HepG2 (cell line): Measurements from ENCODE around the gene TYMP. TPM values are rescaled to one million over a fixed set of nuclear protein-coding genes. Genes with fewer than 3 reads are reported as not detected.

Experiments used
- CCDC6 ChIP-seq: sonication (generic); formaldehyde crosslinking; IDR thresholded peaks from 2 replicates; pipeline ENCODE4 v1.8.1; 2022; ENCODE audit warnings: mild to moderate bottlenecking, missing genetic modification reagents, moderate library complexity
- EED ChIP-seq: sonication (generic); formaldehyde crosslinking; IDR thresholded peaks from 2 replicates; pipeline ENCODE4 v1.5.0; 2020; ENCODE audit warnings: mild to moderate bottlenecking, missing genetic modification reagents
- HCFC1 ChIP-seq: fragments of 150-350 bp; IDR thresholded peaks from 2 replicates; pipeline ENCODE4 v1.6.1; 2014; ENCODE audit warnings: low read depth, low read length
- MIER2 ChIP-seq: IDR thresholded peaks from 2 replicates; pipeline ENCODE4 v1.6.1; 2016; ENCODE audit warnings: missing biosample characterization, missing genetic modification reagents
- NFATC3 ChIP-seq: sonication (generic); formaldehyde crosslinking; IDR thresholded peaks from 2 replicates; pipeline ENCODE4 v1.5.1; 2020; ENCODE audit warnings: mild to moderate bottlenecking, missing genetic modification reagents
- SMARCE1 ChIP-seq: fragments of 450-650 bp; IDR thresholded peaks from 2 replicates; pipeline ENCODE4 v1.6.1; 2017; ENCODE audit warnings: borderline replicate concordance
- SP1 ChIP-seq, 2 experiments: fragments of 450-650 bp in 1 of 2; sonication (generic) in 1 of 2; formaldehyde crosslinking in 1 of 2; IDR thresholded peaks; 2 replicates each; pipeline versions ENCODE4 v1.4.0 to v1.6.1; 2016 to 2020; ENCODE audit warnings: missing genetic modification reagents in 1 of 2
- THRA ChIP-seq: sonication (generic); formaldehyde crosslinking; IDR thresholded peaks from 2 replicates; pipeline ENCODE4 v1.4.0; 2020; ENCODE audit warnings: missing genetic modification reagents, borderline replicate concordance
- ZBTB33 ChIP-seq: sonication (generic); formaldehyde crosslinking; IDR thresholded peaks from 2 replicates; pipeline ENCODE4 v1.4.0; 2020; ENCODE audit warnings: missing genetic modification reagents
- ZBTB39 ChIP-seq: sonication (generic); formaldehyde crosslinking; IDR thresholded peaks from 2 replicates; pipeline ENCODE4 v1.5.0; 2020; ENCODE audit warnings: missing genetic modification reagents
- ZFP36L2 ChIP-seq: sonication (generic); formaldehyde crosslinking; IDR thresholded peaks from 2 replicates; pipeline ENCODE4 v1.4.0; 2020; ENCODE audit warnings: missing genetic modification reagents
- ZNF354B ChIP-seq: sonication (generic); formaldehyde crosslinking; IDR thresholded peaks from 2 replicates; pipeline ENCODE4 v1.8.0; 2022; ENCODE audit warnings: mild to moderate bottlenecking, missing genetic modification reagents
- ZNF503 ChIP-seq: sonication (generic); formaldehyde crosslinking; IDR thresholded peaks from 2 replicates; pipeline ENCODE4 v1.4.0; 2020; ENCODE audit warnings: missing genetic modification reagents
- ZNF761 ChIP-seq: sonication (generic); formaldehyde crosslinking; conservative IDR thresholded peaks from 2 replicates; pipeline ENCODE4 v1.4.0; 2020; ENCODE audit warnings: mild to moderate bottlenecking, missing genetic modification reagents
- polyA plus RNA-seq, 8 experiments: library from polyadenylated mRNA; depleted of rRNA in 3 of 8; stranded (reverse) in 7 of 8; unstranded in 1 of 8; fragments of >200 nt; fragmentation: Illumina TruSeq in 4 of 8; extraction: Trizol in 4 of 8; gene quantifications; 2 replicates each; pipeline versions ENCODE4 v1.2.1 to v1.2.3, GENCODE V29; 2011 to 2016; ENCODE audit warnings: low read depth in 4 of 8, missing spikeins in 1 of 8, mixed read lengths in 1 of 8; ENCODE audit not compliant: insufficient read depth in 1 of 8
- total RNA-seq, 5 experiments: library from RNA; depleted of rRNA; stranded (reverse); fragments of >200 nt; fragmentation: Illumina TruSeq; extraction: Trizol; gene quantifications; 2 replicates each; pipeline ENCODE4 v1.2.3, GENCODE V29; 2016; ENCODE audit warnings: low read depth in 1 of 5
- TF ChIP-seq, protein P1 (sequence below): sonication (generic); formaldehyde crosslinking; IDR thresholded peaks from 2 replicates; pipeline ENCODE4 v1.5.1; 2020; ENCODE audit warnings: mild to moderate bottlenecking, moderate library complexity, missing genetic modification reagents
- TF ChIP-seq, protein P2 (sequence below): sonication (generic); formaldehyde crosslinking; conservative IDR thresholded peaks from 2 replicates; pipeline ENCODE4 v1.4.0; 2020; ENCODE audit warnings: missing genetic modification reagents

TYMP gene
- total and polyA plus RNA-seq, 2 of the 13 experiments (the other 11 are each of a cell fraction or from before 2014, with no cell fraction given): 3.9 to 4.3 TPM

- TF ChIP-seq ZFP36L2 (CRISPR knock-in tag) (no peak), EED (no peak), ZNF503 (CRISPR knock-in tag) (peak; percentile 51; the same call in 1 of the 2 replicates), ZNF761 (0 out of 2 replicates have a peak, but pooled peaks have one; percentile 35), ZNF354B (CRISPR knock-in tag) (no peak), SP1 (IDR thresholded peaks at IDR 0.05) (no peak), SP1 (CRISPR knock-in tag; IDR thresholded peaks at IDR 0.05) (peak; percentile 85), CCDC6 (CRISPR knock-in tag) (peak; percentile 64; the same call in 1 of the 2 replicates), ZBTB33 (CRISPR knock-in tag) (peak; percentile 52), HCFC1 (peak; percentile 63), ZBTB39 (no peak), MIER2 (CRISPR knock-in tag) (0 out of 2 replicates have a peak, but pooled peaks have one; percentile 44), SMARCE1 (no peak), NFATC3 (CRISPR knock-in tag) (no peak), THRA (CRISPR knock-in tag) (0 out of 2 replicates have a peak, but pooled peaks have one; percentile 15)
- TF ChIP-seq, protein P1, sequence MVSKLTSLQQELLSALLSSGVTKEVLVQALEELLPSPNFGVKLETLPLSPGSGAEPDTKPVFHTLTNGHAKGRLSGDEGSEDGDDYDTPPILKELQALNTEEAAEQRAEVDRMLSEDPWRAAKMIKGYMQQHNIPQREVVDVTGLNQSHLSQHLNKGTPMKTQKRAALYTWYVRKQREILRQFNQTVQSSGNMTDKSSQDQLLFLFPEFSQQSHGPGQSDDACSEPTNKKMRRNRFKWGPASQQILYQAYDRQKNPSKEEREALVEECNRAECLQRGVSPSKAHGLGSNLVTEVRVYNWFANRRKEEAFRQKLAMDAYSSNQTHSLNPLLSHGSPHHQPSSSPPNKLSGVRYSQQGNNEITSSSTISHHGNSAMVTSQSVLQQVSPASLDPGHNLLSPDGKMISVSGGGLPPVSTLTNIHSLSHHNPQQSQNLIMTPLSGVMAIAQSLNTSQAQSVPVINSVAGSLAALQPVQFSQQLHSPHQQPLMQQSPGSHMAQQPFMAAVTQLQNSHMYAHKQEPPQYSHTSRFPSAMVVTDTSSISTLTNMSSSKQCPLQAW (CRISPR knock-in tag): peak; percentile 53; the same call in 1 of the 2 replicates
- TF ChIP-seq, protein P2, sequence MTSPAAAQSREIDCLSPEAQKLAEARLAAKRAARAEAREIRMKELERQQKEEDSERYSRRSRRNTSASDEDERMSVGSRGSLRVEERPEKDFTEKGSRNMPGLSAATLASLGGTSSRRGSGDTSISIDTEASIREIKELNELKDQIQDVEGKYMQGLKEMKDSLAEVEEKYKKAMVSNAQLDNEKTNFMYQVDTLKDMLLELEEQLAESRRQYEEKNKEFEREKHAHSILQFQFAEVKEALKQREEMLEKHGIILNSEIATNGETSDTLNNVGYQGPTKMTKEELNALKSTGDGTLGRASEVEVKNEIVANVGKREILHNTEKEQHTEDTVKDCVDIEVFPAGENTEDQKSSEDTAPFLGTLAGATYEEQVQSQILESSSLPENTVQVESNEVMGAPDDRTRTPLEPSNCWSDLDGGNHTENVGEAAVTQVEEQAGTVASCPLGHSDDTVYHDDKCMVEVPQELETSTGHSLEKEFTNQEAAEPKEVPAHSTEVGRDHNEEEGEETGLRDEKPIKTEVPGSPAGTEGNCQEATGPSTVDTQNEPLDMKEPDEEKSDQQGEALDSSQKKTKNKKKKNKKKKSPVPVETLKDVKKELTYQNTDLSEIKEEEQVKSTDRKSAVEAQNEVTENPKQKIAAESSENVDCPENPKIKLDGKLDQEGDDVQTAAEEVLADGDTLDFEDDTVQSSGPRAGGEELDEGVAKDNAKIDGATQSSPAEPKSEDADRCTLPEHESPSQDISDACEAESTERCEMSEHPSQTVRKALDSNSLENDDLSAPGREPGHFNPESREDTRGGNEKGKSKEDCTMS (CRISPR knock-in tag): no peak
Observed at GRCh38 chr22:50507991-50508884, 21.6 kb downstream of the TYMP start, which contains the start of gene NCAPH2 (continued).
